Bronchial epithelial cell (primary cell): Measurements from ENCODE around the gene ELF2. TPM values are rescaled to one million over a fixed set of nuclear protein-coding genes. Genes with fewer than 3 reads are reported as not detected.
A peak's percentile ranks its signal among the peaks of the same experiment; 100 is the strongest.

ENCODE experiments used
- DNase-seq: peaks from one replicate; pipeline ENCODE4 v3.0.0-alpha.2; 2010; ENCODE audit warnings: low read depth
- FAIRE-seq: peaks from 2 replicates; lab custom pipeline; 2011; peaks lifted over from hg19 to GRCh38; lab: Jason Lieb, UNC
- H3K27me3 ChIP-seq: 2 replicates; pipeline ENCODE4 v1.5.1; 2011; ENCODE audit warnings: low read length; ENCODE audit not compliant: control insufficient read depth, insufficient read depth
- H3K36me3 ChIP-seq: 2 replicates; pipeline ENCODE4 v1.5.1; 2011; ENCODE audit warnings: low read length; ENCODE audit not compliant: control insufficient read depth, insufficient read depth
- H3K4me3 ChIP-seq: 2 replicates; pipeline ENCODE4 v1.5.1; 2011; ENCODE audit warnings: mild to moderate bottlenecking, low read depth, low read length, control low read depth
- total RNA-seq: library from RNA; depleted of rRNA; stranded (reverse); fragments of >200 nt; gene quantifications from 2 replicates; pipeline ENCODE4 v1.2.1, GENCODE V29; 2014
- TF ChIP-seq, protein P1 (sequence below): IDR thresholded peaks from 2 replicates; pipeline ENCODE4 v1.5.1; 2011; ENCODE audit warnings: mild to moderate bottlenecking, moderate library complexity, low read length, control low read depth, inconsistent platforms; ENCODE audit not compliant: insufficient read depth, severe bottlenecking

ELF2 gene
- total RNA-seq, 1 donor from 2014 or later = 29.2 TPM

- no peaks in the 10 kb centered on the region for H3K27me3 ChIP-seq
- TF ChIP-seq, protein P1, sequence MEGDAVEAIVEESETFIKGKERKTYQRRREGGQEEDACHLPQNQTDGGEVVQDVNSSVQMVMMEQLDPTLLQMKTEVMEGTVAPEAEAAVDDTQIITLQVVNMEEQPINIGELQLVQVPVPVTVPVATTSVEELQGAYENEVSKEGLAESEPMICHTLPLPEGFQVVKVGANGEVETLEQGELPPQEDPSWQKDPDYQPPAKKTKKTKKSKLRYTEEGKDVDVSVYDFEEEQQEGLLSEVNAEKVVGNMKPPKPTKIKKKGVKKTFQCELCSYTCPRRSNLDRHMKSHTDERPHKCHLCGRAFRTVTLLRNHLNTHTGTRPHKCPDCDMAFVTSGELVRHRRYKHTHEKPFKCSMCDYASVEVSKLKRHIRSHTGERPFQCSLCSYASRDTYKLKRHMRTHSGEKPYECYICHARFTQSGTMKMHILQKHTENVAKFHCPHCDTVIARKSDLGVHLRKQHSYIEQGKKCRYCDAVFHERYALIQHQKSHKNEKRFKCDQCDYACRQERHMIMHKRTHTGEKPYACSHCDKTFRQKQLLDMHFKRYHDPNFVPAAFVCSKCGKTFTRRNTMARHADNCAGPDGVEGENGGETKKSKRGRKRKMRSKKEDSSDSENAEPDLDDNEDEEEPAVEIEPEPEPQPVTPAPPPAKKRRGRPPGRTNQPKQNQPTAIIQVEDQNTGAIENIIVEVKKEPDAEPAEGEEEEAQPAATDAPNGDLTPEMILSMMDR = no peak
- DNase-seq (no peak), FAIRE-seq (no peak)
- no peak overlapping the region for H3K4me3 ChIP-seq
- H3K36me3 ChIP-seq = no peaks in the 10 kb centered on the region
These were observed 22.9 kb downstream of the ELF2 start for GRCh38 chr4:139154134-139154421.

GRCh38 chr4:139153411-139154133, 23.4 kb downstream of the ELF2 start:
- DNase-seq = peak; percentile 49
- no peaks in the 10 kb centered on the region for H3K27me3 ChIP-seq
- TF ChIP-seq, protein P1 = no peak
- no peak overlapping the region for H3K4me3 ChIP-seq
- no peak for FAIRE-seq
- no peaks in the 10 kb centered on the region for H3K36me3 ChIP-seq

DNA sequence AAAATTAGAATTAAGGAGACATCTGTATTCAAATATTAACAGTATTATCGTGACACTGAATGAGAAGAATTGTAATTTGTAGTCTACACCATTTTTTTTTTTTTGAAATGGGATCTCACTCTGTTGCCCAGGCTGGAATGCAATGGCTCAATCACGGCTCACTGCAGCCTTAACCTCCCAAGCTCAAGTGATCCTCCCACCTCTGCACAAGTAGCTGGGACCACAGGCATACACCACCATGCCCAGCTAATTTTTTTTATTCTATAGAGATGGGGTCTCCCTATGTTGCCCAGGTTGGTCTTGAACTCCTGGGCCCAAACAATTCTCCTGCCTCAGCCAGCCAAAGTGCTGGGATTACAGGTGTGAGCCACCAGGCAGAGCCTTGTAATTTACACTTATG, 24.8 kb downstream of the ELF2 start:
- no peak for DNase-seq
- FAIRE-seq = no peak
- Histone ChIP-seq H3K4me3 (no peak overlapping the region), H3K36me3 (no peaks in the 10 kb centered on the region), H3K27me3 (no peaks in the 10 kb centered on the region)
- TF ChIP-seq, protein P1 = no peak

DNA sequence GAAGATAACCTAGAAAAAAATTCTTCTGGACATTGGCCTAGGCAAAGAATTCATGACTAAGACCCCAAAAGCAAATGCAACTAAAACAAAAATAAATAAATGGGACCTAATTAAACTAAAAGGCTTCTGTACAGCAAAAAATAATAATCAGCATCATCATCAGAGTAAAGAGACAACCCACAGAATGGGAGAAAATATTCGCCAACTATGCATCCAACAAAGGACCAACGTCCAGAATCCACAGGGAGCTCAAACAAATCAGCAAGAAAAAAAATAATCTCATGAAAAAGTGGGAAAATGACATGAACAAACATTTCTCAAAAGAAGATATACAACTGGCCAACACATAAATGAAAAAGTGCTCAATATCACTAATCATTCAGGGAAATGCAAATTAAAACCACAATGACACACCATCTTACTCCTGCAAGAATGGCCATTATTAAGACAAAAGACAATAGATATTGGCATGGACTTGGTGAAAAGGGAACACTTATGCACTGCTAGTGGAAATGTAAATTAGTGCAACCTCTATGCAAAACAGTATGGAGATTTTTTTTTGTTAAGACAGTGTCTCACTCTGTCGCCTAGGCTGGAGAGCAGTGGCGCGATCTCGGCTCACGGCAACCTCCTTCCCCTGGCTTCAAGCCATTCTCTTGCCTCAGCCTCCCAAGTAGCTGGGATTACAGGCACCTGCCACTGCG, 29.9 kb downstream of the ELF2 start:
- TF ChIP-seq, protein P1 = no peak
- H3K36me3 ChIP-seq = no peaks in the 10 kb centered on the region
- DNase-seq = no peak
- no peak overlapping the region for H3K4me3 ChIP-seq
- H3K27me3 ChIP-seq = no peaks in the 10 kb centered on the region
- FAIRE-seq = no peak

- FAIRE-seq (no peak), DNase-seq (no peak)
- Histone ChIP-seq H3K27me3 (no peaks in the 10 kb centered on the region), H3K4me3 (no peak overlapping the region), H3K36me3 (no peaks in the 10 kb centered on the region)
- TF ChIP-seq, protein P1 = no peak
These were observed 31.5 kb downstream of the ELF2 start for GRCh38 chr4:139145552-139145932.
